ENCODE results near the gene CDKN1B.

GRCh38 chr12:12716151-12716792 lies 896 bp upstream of the CDKN1B start:
- no peak for TF ChIP-seq CTCF (IDR thresholded peaks at IDR 0.05)
- TF ChIP-seq POLR2A (IDR thresholded peaks at IDR 0.05), result no peak

All from heart left ventricle (tissue), 13 donors.